ENCODE data around the gene SMC1B.

Gene SMC1B

GRCh38 chr22:45318558-45319323 is 94.7 kb downstream of the SMC1B start:
- H3K4me3 Mint-ChIP-seq: peak overlapping the region; percentile 22 to 54 (median 48)
- H3K9me3 Mint-ChIP-seq: no peaks in the 10 kb centered on the region
- H3K4me1 Mint-ChIP-seq: peaks cover 47% of the 10 kb centered on the region
- peak overlapping the region; percentile 92 to 93 (median 92) for H3K27ac Mint-ChIP-seq
- TF ChIP-seq, protein P1, sequence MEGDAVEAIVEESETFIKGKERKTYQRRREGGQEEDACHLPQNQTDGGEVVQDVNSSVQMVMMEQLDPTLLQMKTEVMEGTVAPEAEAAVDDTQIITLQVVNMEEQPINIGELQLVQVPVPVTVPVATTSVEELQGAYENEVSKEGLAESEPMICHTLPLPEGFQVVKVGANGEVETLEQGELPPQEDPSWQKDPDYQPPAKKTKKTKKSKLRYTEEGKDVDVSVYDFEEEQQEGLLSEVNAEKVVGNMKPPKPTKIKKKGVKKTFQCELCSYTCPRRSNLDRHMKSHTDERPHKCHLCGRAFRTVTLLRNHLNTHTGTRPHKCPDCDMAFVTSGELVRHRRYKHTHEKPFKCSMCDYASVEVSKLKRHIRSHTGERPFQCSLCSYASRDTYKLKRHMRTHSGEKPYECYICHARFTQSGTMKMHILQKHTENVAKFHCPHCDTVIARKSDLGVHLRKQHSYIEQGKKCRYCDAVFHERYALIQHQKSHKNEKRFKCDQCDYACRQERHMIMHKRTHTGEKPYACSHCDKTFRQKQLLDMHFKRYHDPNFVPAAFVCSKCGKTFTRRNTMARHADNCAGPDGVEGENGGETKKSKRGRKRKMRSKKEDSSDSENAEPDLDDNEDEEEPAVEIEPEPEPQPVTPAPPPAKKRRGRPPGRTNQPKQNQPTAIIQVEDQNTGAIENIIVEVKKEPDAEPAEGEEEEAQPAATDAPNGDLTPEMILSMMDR (IDR thresholded peaks at IDR 0.05; ENCODE audit: unreplicated experiment in 3 of 3): no peak
- H3K27me3 Mint-ChIP-seq (ENCODE audit: low read depth): no peaks in the 10 kb centered on the region
- H3K36me3 Mint-ChIP-seq (ENCODE audit: low read depth): peaks cover 6% of the 10 kb centered on the region

GRCh38 chr22:45318168-45318557 is 95.2 kb downstream of the SMC1B start:
- Mint-ChIP-seq H3K4me1 (peaks cover 47% of the 10 kb centered on the region), H3K4me3 (peak overlapping the region; percentile 22 to 54 (median 48)), H3K9me3 (no peaks in the 10 kb centered on the region), H3K27ac (peak overlapping the region; percentile 92 to 93 (median 92)), H3K36me3 (ENCODE audit: low read depth) (peaks cover under 1% of the 10 kb centered on the region), H3K27me3 (ENCODE audit: low read depth) (no peaks in the 10 kb centered on the region)
- TF ChIP-seq, protein P1 (IDR thresholded peaks at IDR 0.05; ENCODE audit: unreplicated experiment in 3 of 3): no peak

- no peaks in the 10 kb centered on the region for H3K27me3 Mint-ChIP-seq (ENCODE audit: low read depth)
- no peaks in the 10 kb centered on the region for H3K9me3 Mint-ChIP-seq
- H3K27ac Mint-ChIP-seq: peak overlapping the region; percentile 92 to 93 (median 92)
- peaks cover 47% of the 10 kb centered on the region for H3K4me1 Mint-ChIP-seq
- H3K4me3 Mint-ChIP-seq: peak overlapping the region in 1 of 3 experiments; percentile 54
- peaks cover 3% of the 10 kb centered on the region for H3K36me3 Mint-ChIP-seq (ENCODE audit: low read depth)
- TF ChIP-seq, protein P1 (IDR thresholded peaks at IDR 0.05; ENCODE audit: unreplicated experiment in 3 of 3): no peak
Observed at GRCh38 chr22:45317551-45318167, 95.7 kb downstream of the SMC1B start.

DNA sequence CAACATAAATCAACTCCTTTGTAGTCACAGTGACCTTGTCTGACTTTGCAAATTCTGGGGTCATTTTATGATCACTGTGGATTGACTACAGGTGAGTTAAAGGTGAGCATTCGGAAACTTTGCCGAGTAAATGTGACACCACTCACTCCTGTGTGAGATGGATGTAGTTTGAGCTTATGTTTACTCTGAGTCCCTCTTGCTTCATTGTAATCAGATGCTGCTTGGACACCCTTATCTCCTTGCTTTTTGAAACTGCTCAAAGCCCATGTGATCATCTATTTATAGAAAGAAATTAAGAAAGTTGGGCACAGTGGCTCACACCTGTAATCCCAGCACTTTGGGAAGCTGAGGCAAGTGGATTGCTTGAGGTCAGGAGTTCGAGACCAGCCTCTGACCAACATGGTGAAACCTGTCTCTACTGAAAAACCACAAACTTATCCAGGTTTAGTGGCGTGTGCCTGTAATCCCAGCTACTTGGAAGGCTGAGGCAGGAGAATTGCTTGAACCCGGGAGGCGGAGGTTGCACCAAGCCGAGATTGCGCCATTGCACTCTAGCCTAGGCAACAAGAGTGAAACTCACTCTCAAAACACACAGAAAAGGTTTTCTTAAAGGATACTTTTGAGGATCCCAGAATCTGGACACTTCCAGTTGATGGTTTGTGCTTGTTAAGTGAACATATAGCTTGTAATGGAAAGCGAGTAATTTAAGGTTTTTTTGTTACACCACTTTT is 96.4 kb downstream of the SMC1B start:
- Mint-ChIP-seq H3K27me3 (ENCODE audit: low read depth) (no peaks in the 10 kb centered on the region), H3K36me3 (ENCODE audit: low read depth) (peaks cover 5% of the 10 kb centered on the region), H3K9me3 (no peaks in the 10 kb centered on the region), H3K27ac (peak overlapping the region; percentile 92 to 93 (median 92)), H3K4me3 (no peak overlapping the region), H3K4me1 (peaks cover 47% of the 10 kb centered on the region)
- TF ChIP-seq, protein P1 (IDR thresholded peaks at IDR 0.05; ENCODE audit: unreplicated experiment in 3 of 3): no peak

DNA sequence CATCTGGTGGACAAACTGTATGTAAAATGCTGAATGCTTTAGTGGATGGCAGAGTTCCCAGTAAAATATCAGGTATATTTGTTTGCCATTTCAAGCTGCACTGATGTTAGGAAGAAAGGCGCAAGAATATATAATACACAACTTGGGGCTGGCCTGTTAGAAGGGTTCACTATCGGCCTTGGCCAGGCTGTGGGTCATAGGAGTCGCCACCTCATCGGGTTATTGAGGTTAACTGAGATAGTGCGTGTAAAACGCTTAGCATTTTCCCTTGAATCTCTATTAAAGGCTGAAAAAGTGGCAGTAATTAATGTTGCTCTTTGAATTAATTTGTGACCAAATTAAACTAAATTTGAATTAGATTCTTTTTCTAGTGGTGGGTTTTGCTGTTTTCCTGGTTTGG is 98.6 kb downstream of the SMC1B start:
- H3K27me3 Mint-ChIP-seq (ENCODE audit: low read depth): no peaks in the 10 kb centered on the region
- H3K36me3 Mint-ChIP-seq (ENCODE audit: low read depth): peaks cover 5% of the 10 kb centered on the region
- no peak overlapping the region for H3K27ac Mint-ChIP-seq
- H3K4me3 Mint-ChIP-seq: peak overlapping the region in 1 of 3 experiments; percentile 44
- H3K4me1 Mint-ChIP-seq: peaks cover 58% of the 10 kb centered on the region
- H3K9me3 Mint-ChIP-seq: no peaks in the 10 kb centered on the region
- TF ChIP-seq, protein P1 (IDR thresholded peaks at IDR 0.05; ENCODE audit: unreplicated experiment in 3 of 3): no peak
